Renal pelvis (tissue), 4 donors: ENCODE results near the gene FBXO28. TPM values are rescaled to one million over a fixed set of nuclear protein-coding genes. Genes with fewer than 3 reads are reported as not detected.

Source experiments
- DNase-seq: peaks from one replicate; pipeline ENCODE4 v3.0.0-alpha.2; 2013
- polyA plus RNA-seq, 3 donors: library from polyadenylated mRNA; unstranded; fragments of 120-200 nt; gene quantifications; one replicate each; pipeline ENCODE4 v1.2.1, GENCODE V29; 2013; ENCODE audit not compliant: insufficient read length in 3 of 3

The FBXO28 gene
- polyA plus RNA-seq, 3 donors: 29.3 to 33.7 (median 33.4) TPM

GRCh38 chr1:224090116-224090515 lies 23.8 kb upstream of the FBXO28 start:
- DNase-seq: no peak

- DNase-seq: no peak
These were observed 21.8 kb upstream of the FBXO28 start for GRCh38 chr1:224092111-224092510.

GRCh38 chr1:224092601-224093000 lies 21.3 kb upstream of the FBXO28 start:
- DNase-seq: no peak

GRCh38 chr1:224095339-224095738 lies 18.6 kb upstream of the FBXO28 start:
- DNase-seq: no peak

GRCh38 chr1:224095867-224096266 lies 18.0 kb upstream of the FBXO28 start:
- DNase-seq: no peak

- no peak for DNase-seq
These were observed 17.1 kb upstream of the FBXO28 start for GRCh38 chr1:224096773-224097172.

- DNase-seq: no peak
These were observed 15.9 kb upstream of the FBXO28 start for GRCh38 chr1:224098007-224098406.

GRCh38 chr1:224106568-224107281 lies 7.2 kb upstream of the FBXO28 start:
- no peak for DNase-seq

- no peak for DNase-seq
These were observed 6.7 kb upstream of the FBXO28 start for GRCh38 chr1:224107282-224107625.

- no peak for DNase-seq
These were observed 4.9 kb upstream of the FBXO28 start for GRCh38 chr1:224108991-224109390.

GRCh38 chr1:224109981-224110380 lies 3.9 kb upstream of the FBXO28 start:
- DNase-seq: no peak

- no peak for DNase-seq
These were observed 906 bp upstream of the FBXO28 start for GRCh38 chr1:224113005-224113404.

- no peak for DNase-seq
These were observed 380 bp upstream of the FBXO28 start for GRCh38 chr1:224113545-224113917.

- no peak for DNase-seq
These were observed 870 bp downstream of the FBXO28 start for GRCh38 chr1:224114787-224115175.

- peak; percentile 46 for DNase-seq
These were observed 2.2 kb downstream of the FBXO28 start for GRCh38 chr1:224116131-224116530.

GRCh38 chr1:224118688-224119087 lies 4.8 kb downstream of the FBXO28 start:
- no peak for DNase-seq

- no peak for DNase-seq
These were observed 9.2 kb downstream of the FBXO28 start for GRCh38 chr1:224123136-224123535.

GRCh38 chr1:224124220-224124619 lies 10.3 kb downstream of the FBXO28 start:
- DNase-seq: no peak

- DNase-seq: no peak
These were observed 14.3 kb downstream of the FBXO28 start for GRCh38 chr1:224127925-224128819.

- DNase-seq: no peak
These were observed 17.3 kb downstream of the FBXO28 start for GRCh38 chr1:224131253-224131652.

GRCh38 chr1:224132901-224133300 lies 19.0 kb downstream of the FBXO28 start:
- DNase-seq: no peak

- DNase-seq: no peak
These were observed 19.9 kb downstream of the FBXO28 start for GRCh38 chr1:224133741-224134299.

GRCh38 chr1:224137518-224137917 lies 23.6 kb downstream of the FBXO28 start:
- DNase-seq: no peak
